Astrocyte of the spinal cord (primary cell): ENCODE measurements around the gene UBE2O.
A peak's percentile ranks its signal among the peaks of the same experiment; 100 is the strongest.

Experiments
- DNase-seq: peaks from one replicate; pipeline ENCODE4 v3.0.0; 2011; ENCODE audit warnings: low read depth, low spot score
- H3K4me3 ChIP-seq: 2 replicates; pipeline ENCODE4 v1.5.1; 2011; ENCODE audit warnings: low read depth, mild to moderate bottlenecking, low read length, moderate library complexity
- CTCF ChIP-seq: IDR thresholded peaks from 2 replicates; pipeline ENCODE4 v1.5.1; 2012; ENCODE audit warnings: low read depth, mild to moderate bottlenecking, low read length, inconsistent platforms
- in situ Hi-C: cut with HindIII; loops from 2 replicates; pipeline ENCODE4 v1.10.0; 2017; ENCODE audit warnings: low sequenced_read_pairs

Gene UBE2O

GRCh38 chr17:76385892-76386786, 66.8 kb downstream of the UBE2O start:
- in situ Hi-C loops = no loop called here
- H3K4me3 ChIP-seq = peak overlapping the region; percentile 47
- TF ChIP-seq CTCF = peak; percentile 86
- DNase-seq = peak; percentile 77

- H3K4me3 ChIP-seq = peak overlapping the region; percentile 47
- in situ Hi-C loops = no loop called here
- TF ChIP-seq CTCF = no peak
- peak; percentile 55 for DNase-seq
Observed at GRCh38 chr17:76384987-76385891, 67.7 kb downstream of the UBE2O start.

GRCh38 chr17:76384222-76384986, 68.5 kb downstream of the UBE2O start, which contains the start of gene SPHK1:
Gene SPHK1, plus strand, starts transcription at chr17:76384609. Its CDS starts 1,036 bp downstream, at chr17:76385645.
- in situ Hi-C loops = no loop called here
- no peak for TF ChIP-seq CTCF
- DNase-seq = peak; percentile 79
- peak within 1 kb of the TSS; percentile 55 for H3K4me3 ChIP-seq

- in situ Hi-C loops = no loop called here
- DNase-seq = peak; percentile 55
- TF ChIP-seq CTCF = peak; percentile 23
- peak overlapping the region; percentile 55 for H3K4me3 ChIP-seq
Observed at GRCh38 chr17:76383546-76384221, 69.3 kb downstream of the UBE2O start.

DNA sequence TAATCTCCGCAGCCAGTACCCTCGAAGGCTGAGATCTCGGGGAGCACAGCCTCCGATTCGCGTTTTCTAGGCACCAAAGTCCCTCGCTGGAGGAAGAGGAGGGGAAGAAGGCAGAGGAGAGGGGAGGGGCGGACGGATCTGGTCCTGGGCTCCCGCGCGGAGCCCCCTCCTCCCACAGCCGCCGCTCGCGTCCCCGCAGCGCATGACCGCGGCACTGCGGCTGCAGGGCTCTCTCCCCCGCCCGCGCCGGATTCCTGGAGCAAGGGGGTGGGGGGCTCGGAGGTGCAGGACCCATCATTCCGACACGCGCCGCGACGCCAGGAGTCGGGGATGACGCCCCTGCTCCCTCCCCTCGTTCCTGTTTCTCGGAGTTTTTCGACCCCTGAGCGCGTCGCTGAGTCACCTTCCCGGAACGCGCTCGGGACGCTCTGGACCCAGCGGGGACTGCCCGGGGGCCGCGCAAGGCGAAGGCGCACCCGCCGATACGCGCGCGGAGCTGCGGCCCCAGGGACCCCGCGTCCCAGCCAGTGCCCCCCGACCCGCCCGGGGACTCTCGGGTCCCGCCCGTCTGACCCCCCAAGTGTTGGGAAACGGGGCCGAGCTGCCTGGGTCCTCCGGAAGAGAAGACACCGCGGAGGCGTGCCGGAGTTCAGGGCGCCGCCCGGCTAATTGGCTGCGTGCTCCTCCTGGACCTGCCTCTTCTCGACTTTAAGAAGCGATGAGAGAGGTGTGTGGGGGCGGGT, 70.0 kb downstream of the UBE2O start:
- in situ Hi-C loops = no loop called here
- DNase-seq = peak; percentile 69
- TF ChIP-seq CTCF = no peak
- H3K4me3 ChIP-seq = peak overlapping the region; percentile 55
